ENCODE measurements around the gene DNAJB8.

- TF ChIP-seq POLR2A (IDR thresholded peaks at IDR 0.05; ENCODE audit: low read depth) (peak; percentile 16), CTCF (IDR thresholded peaks at IDR 0.05) (no peak)
These were observed 21.3 kb upstream of the DNAJB8 start for GRCh38 chr3:128487813-128488635.
